Stimulated activated CD8-positive, alpha-beta memory T cell treated with anti-CD3 and anti-CD28 coated beads, Interleukin-7, amount 100 ng/mL, for 24 hours (primary cell): ENCODE data around the gene TGM3.

Experiments used
- DNase-seq: peaks from one replicate; pipeline ENCODE4 v3.0.0-alpha.2; 2020; ENCODE audit warnings: low read depth

Gene TGM3

DNA sequence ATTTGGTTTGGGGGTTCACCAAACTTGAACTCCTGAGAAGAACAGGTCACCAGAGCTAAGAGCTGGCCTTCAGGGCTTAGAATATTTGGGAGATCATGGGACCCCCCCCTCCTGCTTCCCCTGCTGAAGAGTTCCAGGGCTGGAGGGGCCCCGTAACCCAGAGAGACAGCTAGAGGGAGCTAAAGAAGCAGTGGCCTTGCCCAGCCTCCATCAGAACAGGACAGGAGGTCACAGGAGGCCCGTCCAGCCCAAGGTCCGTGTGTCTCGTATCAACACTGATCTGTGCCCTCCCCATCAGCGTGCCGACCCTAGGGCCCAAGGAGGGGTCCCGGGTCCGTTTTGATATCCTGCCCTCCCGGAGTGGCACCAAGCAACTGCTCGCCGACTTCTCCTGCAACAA, 44.3 kb downstream of the TGM3 start:
- DNase-seq = no peak

GRCh38 chr20:2340823-2341222, 45.0 kb downstream of the TGM3 start:
- no peak for DNase-seq

DNA sequence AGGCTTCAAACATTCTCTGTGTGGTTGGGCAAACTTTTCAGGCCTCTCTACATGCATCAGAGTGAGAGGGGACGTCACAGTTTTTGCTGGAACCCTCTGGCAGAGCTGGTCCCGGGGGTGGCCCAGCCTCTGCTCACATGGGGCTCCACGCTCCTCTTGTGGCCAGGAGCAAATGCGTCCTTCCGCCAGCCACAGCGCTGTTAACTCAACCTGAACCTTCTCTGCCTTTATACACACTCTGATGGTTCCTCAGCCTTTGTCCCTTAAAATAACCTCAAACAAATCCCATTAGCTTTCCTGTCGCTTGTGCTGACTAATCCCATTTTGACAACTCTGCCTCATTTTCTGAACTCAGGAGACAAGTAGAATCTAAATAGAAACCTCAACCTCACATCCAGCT, 45.5 kb downstream of the TGM3 start:
- no peak for DNase-seq

DNA sequence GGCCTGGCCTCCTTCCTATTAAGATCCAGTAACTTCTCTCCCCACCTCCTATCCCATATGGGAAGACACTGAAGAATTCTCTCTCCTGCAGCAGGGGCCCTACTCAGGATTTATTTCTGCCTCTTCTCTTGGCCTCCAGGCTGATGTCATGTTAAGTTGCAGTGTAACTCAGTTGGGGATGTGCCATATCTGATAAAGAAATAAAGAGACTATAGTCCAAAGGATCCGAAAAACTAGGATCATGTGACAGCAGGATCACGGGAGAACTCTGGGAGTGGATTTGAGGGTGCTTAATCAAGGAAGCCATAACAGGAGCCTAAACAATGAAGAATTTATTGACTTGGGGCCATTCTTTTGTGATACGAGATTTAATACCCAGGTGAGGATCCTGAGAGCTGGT, 46.4 kb downstream of the TGM3 start:
- DNase-seq = no peak

GRCh38 chr20:2346188-2346587, 50.4 kb downstream of the TGM3 start:
- no peak for DNase-seq

DNA sequence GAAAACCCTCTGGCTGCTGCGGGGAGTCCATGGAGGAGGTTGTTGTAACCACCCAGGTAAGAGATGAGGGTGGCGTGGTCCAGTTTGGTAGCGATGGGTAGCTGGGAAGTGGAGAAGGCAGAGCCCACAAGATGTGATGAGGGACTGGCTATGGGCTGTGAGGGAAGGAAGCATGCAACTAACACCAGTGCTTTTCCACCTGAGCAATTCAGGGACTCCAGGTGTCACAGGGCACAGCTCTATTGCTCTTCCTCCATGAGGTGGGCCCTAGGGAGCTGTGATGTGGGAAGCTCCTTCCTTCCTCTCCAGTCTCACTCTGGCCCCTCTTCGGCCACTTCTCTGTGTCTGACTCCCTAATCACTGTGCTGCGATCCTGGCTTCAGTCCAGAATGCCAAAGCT, 52.5 kb downstream of the TGM3 start:
- DNase-seq = no peak

GRCh38 chr20:2349801-2350200, 54.0 kb downstream of the TGM3 start:
- no peak for DNase-seq

DNA sequence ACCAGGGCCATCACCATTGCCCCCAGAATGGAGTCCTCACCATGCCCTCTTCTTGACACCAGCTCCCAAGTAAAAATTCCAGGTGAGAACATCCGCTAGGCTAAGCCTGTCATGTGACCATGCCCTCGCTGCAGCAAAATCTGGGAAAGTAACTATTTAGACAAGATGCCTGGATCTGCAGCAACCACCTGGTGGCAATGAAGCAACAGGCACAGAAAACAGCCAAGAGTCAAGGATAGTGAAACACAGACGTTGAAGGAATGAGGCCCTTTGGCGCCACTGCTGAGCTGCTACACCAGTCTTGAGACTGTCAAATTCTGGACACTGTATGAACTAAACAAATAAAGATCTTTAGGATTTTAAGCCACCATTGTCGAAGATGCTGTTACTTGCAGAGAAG, 54.8 kb downstream of the TGM3 start:
- DNase-seq = no peak

DNA sequence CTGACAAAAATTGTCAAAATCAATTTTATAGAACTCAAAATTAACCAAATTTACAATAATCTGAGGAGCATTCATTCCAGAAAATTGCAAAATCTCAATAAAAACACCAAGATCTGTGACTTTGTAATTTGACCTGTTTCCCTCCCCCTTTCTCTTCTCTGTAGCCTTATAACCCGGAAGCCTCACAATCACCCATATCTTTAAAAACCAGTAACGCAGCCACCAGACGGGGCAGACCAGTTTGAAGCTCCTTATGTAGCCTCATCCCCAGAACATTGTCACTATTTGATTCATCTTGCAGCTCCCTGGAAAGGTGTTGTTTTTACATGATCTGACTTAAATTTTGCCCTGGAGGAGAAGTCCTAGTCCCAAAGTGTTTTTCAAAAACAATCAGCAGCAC, 57.4 kb downstream of the TGM3 start:
- DNase-seq = no peak

- no peak for DNase-seq
Observed at GRCh38 chr20:2357114-2357513, 61.3 kb downstream of the TGM3 start.

- no peak for DNase-seq
Observed at GRCh38 chr20:2358006-2358405, 62.2 kb downstream of the TGM3 start.

GRCh38 chr20:2361035-2361593, 65.3 kb downstream of the TGM3 start:
- no peak for DNase-seq

DNA sequence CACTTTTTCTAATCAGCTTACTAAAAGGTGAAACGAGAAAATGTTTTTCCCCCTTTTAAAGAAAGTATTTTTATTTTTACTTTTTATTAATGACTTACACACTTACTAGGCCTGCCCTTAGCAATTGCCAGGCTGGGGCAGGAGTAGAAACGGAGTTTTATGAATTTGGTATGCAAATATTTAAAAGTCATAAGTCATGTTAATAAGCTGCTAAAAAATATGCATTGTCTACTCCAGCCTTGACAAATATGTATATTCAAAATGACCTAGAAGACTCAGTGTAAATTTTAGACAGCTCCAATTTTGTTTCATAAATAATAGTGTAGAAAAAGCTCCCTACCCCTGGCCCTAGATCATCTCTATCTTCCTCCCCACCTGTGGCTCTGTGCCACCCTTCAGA, 67.4 kb downstream of the TGM3 start:
- no peak for DNase-seq

GRCh38 chr20:2363587-2363986, 67.8 kb downstream of the TGM3 start:
- DNase-seq = no peak

GRCh38 chr20:2364044-2364443, 68.2 kb downstream of the TGM3 start:
- no peak for DNase-seq

- no peak for DNase-seq
Observed at GRCh38 chr20:2365091-2365490, 69.3 kb downstream of the TGM3 start.

- DNase-seq = no peak
Observed at GRCh38 chr20:2365666-2366065, 69.9 kb downstream of the TGM3 start.

DNA sequence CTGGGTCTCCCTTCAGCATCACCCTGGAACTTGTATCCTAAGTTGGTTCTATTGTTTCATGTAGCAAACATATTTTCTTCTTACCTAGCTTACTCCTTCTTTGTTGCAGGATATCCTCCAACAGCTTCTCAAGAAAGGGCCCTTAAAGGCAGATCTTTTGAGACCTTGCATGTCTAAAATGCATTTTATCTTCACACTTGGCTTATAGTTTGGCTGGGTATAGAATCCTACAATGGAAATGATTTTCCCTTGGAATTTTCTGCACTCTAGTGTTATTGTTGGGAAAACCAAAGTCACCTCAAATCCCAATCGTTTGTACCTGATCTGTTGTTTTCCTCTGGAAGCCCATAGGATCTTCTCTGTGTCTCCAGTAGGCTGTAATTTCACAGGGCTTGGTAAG, 72.8 kb downstream of the TGM3 start:
- DNase-seq = no peak

DNA sequence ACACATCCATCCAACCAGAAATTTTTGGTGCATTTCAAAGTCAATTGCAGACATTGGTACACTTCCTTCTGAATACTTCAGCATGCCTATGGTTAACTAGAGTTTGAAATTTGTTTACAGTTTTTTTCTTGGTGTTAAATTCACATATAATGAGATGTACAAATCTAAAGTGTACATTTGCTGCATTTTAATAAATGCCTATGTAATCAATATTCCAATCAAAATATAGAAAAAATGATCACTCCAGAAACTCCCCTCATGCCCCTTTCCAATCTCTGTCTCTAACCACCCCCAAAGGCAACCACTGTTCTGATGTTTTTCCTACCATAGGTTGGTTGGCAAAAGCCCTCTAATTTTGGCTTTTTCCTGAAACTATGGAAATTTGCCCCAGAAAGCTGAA, 77.3 kb downstream of the TGM3 start:
- DNase-seq = no peak

- DNase-seq = no peak
Observed at GRCh38 chr20:2374346-2375125, 78.7 kb downstream of the TGM3 start.

DNA sequence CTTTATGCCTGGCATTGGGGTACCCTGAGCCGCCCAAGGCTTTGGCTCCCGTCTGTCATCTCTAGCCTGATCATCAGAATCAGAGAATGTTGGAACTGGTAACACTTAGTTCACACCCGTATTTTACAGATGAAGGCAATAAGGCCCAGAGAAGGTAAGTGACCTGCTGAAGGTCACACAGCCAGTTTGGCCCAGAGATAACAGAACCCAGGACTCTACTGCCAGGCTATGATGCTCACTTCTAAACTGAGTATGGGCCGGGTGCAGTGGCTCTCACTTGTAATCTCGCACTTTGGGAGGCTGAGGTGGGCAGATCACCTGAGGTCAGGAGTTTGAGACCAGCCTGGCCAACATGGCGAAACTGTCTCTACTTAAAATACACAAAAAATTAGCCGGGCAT, 83.1 kb downstream of the TGM3 start:
- no peak for DNase-seq

DNA sequence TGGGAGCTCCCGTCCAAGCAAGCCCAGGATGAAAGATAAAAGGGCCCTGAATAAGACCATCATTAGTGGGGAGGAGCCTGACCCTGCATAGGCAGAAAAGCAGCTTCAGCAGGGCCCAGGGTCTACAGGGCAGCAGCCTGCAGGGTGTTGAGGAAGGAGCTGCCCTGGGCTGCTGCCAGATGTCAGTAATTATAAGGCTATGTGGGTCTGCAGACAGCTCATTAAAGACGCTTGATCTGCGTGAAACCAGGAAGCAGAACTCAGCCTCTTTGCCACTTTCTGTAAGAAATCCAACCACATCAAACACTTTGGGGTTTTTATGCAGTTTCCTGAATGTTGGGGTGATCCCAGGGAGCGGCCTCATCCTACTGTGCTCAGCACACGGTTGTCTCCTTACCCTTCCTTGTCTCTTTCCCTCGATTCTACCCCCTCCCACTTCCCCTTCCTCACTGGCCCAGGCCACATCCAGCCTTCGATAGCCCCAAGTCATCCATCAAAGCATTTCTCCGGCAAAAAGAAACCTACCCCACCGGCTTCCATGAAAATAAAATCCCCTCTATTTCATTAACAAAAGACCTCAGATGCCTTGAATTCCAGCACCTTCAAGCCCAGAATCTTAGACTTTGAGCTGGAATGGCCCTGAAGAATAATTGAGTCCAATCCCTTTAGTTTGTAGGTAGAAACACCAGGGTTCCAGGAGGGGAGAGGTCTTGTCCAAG, 83.9 kb downstream of the TGM3 start:
- no peak for DNase-seq

GRCh38 chr20:2380601-2381000, 84.8 kb downstream of the TGM3 start, which contains the start of gene TGM6:
TGM6 (plus strand) TSS chr20:2380901; CDS start chr20:2380969, 68 bp downstream.
- no peak for DNase-seq
